Chondrocyte (in vitro differentiated cells): ENCODE measurements around the gene SGPL1. TPM values are rescaled to one million over a fixed set of nuclear protein-coding genes. Genes with fewer than 3 reads are reported as not detected.

ENCODE experiments used
- DNase-seq: peaks from one replicate; pipeline ENCODE4 v3.0.0; 2021; ENCODE audit warnings: mixed read lengths, low spot score
- H3K27ac Mint-ChIP-seq: one replicate; pipeline ENCODE4 v1.8.0; 2021; ENCODE audit warnings: mild to moderate bottlenecking, moderate library complexity, mixed read lengths; ENCODE audit not compliant: unreplicated experiment
- H3K27me3 Mint-ChIP-seq: 2 replicates; pipeline ENCODE4 v1.8.0; 2021; ENCODE audit warnings: low read depth, mixed read lengths
- H3K36me3 Mint-ChIP-seq: 2 replicates; pipeline ENCODE4 v1.8.0; 2021; ENCODE audit warnings: low read depth, mixed read lengths
- H3K4me1 Mint-ChIP-seq: 2 replicates; pipeline ENCODE4 v1.8.0; 2021; ENCODE audit warnings: low read depth, mild to moderate bottlenecking, mixed read lengths
- H3K4me3 Mint-ChIP-seq: one replicate; pipeline ENCODE4 v1.8.0; 2021; ENCODE audit warnings: mild to moderate bottlenecking, moderate library complexity, mixed read lengths; ENCODE audit not compliant: unreplicated experiment
- H3K9me3 Mint-ChIP-seq: 2 replicates; pipeline ENCODE4 v1.8.0; 2021; ENCODE audit warnings: low read depth, mixed read lengths
- total RNA-seq: library from RNA; stranded (reverse); gene quantifications from 3 replicates; pipeline ENCODE4 v1.2.1, GENCODE V29; 2021
- TF ChIP-seq, protein P1 (sequence below): fragments of 200-600 bp; sonication (generic); IDR thresholded peaks from 2 replicates; pipeline ENCODE4 v1.5.0; 2021; ENCODE audit warnings: antibody characterized with exemption, mild to moderate bottlenecking, moderate library complexity

The SGPL1 gene
- total RNA-seq, 1 donor from 2014 or later: 71.8 TPM

- Mint-ChIP-seq H3K27me3 (no peaks in the 10 kb centered on the region), H3K4me1 (peaks cover 60% of the 10 kb centered on the region), H3K9me3 (no peaks in the 10 kb centered on the region), H3K36me3 (peaks cover 6% of the 10 kb centered on the region), H3K4me3 (no peak overlapping the region), H3K27ac (peak overlapping the region; percentile 93)
- no peak for DNase-seq
- TF ChIP-seq, protein P1, sequence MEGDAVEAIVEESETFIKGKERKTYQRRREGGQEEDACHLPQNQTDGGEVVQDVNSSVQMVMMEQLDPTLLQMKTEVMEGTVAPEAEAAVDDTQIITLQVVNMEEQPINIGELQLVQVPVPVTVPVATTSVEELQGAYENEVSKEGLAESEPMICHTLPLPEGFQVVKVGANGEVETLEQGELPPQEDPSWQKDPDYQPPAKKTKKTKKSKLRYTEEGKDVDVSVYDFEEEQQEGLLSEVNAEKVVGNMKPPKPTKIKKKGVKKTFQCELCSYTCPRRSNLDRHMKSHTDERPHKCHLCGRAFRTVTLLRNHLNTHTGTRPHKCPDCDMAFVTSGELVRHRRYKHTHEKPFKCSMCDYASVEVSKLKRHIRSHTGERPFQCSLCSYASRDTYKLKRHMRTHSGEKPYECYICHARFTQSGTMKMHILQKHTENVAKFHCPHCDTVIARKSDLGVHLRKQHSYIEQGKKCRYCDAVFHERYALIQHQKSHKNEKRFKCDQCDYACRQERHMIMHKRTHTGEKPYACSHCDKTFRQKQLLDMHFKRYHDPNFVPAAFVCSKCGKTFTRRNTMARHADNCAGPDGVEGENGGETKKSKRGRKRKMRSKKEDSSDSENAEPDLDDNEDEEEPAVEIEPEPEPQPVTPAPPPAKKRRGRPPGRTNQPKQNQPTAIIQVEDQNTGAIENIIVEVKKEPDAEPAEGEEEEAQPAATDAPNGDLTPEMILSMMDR: no peak
Observed at GRCh38 chr10:70836319-70836718, 20.6 kb downstream of the SGPL1 start.

DNA sequence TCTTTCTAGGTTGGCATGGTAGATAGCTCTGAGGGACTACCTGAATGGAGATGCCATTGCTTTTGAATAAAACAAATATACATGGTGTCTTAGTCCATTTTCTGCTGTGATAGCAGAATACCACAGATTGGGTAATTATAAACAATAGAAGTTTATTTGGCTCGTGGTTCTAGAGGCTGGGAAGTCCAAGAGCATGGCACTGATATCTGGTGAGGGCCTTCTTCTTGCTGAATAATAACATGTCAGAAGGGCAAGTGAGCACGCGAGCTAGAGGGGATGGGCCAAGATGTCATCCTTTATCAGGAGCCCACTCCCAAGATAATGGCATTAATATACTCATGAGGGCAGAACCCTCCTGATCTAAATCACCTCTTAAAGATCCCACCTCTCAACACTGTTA lies 21.9 kb downstream of the SGPL1 start:
- Mint-ChIP-seq H3K4me1 (peaks cover 47% of the 10 kb centered on the region), H3K27me3 (no peaks in the 10 kb centered on the region), H3K36me3 (peaks cover 6% of the 10 kb centered on the region), H3K27ac (no peak overlapping the region), H3K9me3 (no peaks in the 10 kb centered on the region), H3K4me3 (no peak overlapping the region)
- TF ChIP-seq, protein P1: no peak
- no peak for DNase-seq

- Mint-ChIP-seq H3K27me3 (no peaks in the 10 kb centered on the region), H3K4me3 (no peak overlapping the region), H3K9me3 (no peaks in the 10 kb centered on the region), H3K4me1 (peaks cover 40% of the 10 kb centered on the region), H3K36me3 (peaks cover 9% of the 10 kb centered on the region), H3K27ac (no peak overlapping the region)
- TF ChIP-seq, protein P1: no peak
- DNase-seq: no peak
Observed at GRCh38 chr10:70838270-70838805, 22.6 kb downstream of the SGPL1 start.

DNA sequence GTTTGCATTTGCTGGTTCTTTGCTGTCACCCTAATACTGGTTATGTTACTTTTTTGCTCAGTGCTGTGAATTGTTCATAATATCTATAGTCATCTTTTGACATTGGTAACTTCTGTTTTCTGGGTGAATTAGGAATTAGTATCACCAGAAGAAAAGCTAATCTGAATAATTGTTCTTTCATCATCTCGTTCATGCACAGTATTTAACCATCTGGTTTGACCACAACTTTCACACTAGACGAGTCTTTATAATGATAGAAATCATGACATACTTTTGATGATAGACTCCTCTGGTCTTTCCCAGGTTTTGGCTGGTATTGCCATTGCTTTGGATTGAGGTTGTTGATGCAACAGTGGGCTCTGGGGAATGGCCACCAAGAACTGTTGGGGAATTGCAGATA lies 25.1 kb downstream of the SGPL1 start:
- Mint-ChIP-seq H3K9me3 (no peaks in the 10 kb centered on the region), H3K27ac (no peak overlapping the region), H3K4me3 (no peak overlapping the region), H3K27me3 (no peaks in the 10 kb centered on the region), H3K4me1 (peaks cover 23% of the 10 kb centered on the region), H3K36me3 (peaks cover 19% of the 10 kb centered on the region)
- TF ChIP-seq, protein P1: no peak
- DNase-seq: no peak

DNA sequence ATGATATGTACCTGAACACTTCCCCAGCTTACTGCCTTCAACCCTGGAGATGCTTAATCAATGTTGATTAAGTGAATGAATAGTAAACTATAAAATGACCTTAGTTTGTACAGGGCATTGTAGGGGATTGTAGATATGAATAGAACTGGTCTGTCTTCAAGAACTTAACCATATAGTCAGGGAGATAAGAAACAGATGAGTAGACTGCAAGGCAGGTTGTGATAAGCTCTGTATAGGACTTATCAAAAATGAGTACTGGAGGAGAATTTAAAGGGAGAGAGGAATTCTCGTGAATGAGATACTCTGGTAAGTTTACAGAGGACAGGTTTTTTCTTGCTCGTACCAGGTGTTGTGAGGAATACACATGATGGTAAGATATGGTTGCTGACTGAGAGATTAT lies 27.6 kb downstream of the SGPL1 start:
- H3K27me3 Mint-ChIP-seq: no peaks in the 10 kb centered on the region
- H3K9me3 Mint-ChIP-seq: no peaks in the 10 kb centered on the region
- DNase-seq: no peak
- H3K36me3 Mint-ChIP-seq: peaks cover 16% of the 10 kb centered on the region
- TF ChIP-seq, protein P1: no peak
- H3K27ac Mint-ChIP-seq: no peak overlapping the region
- H3K4me3 Mint-ChIP-seq: no peak overlapping the region
- peaks cover 22% of the 10 kb centered on the region for H3K4me1 Mint-ChIP-seq
